ENCODE data around the gene RPS3A. TPM values are rescaled to one million over a fixed set of nuclear protein-coding genes. Genes with fewer than 3 reads are reported as not detected.

The RPS3A gene
- total RNA-seq, 1 experiment from 2014 or later: 2,679 TPM

DNA sequence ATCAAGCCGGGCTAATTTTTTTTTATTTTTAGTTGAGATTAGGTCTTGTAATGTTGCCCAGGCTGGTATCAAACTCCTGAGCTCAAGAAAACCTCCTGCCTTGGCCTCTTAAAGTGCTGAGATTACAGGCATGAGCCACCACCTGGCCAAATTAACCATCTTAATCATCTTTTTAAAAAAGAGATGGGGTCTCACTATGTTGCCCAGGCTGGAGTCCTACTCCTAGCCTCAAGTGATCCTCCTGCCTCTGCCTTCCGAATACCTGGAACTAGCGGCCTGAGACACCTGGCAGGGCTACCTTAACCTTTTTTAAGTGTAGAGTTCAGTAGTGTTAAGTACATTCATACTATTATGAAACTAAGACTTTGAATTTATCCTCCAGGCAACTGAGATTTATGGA, 1.7 kb upstream of the RPS3A start:
- H4K5ac ChIP-seq (ENCODE audit: insufficient read length, low read depth, low read length): no peak overlapping the region
- H3K56ac ChIP-seq (ENCODE audit: insufficient read length, low read depth, low read length): no peak overlapping the region
- Mint-ChIP-seq H3K27me3 (ENCODE audit: low read depth) (no peaks in the 10 kb centered on the region), H3K27ac (no peak overlapping the region), H3K36me3 (ENCODE audit: insufficient read depth in 1 of 3, low read depth in 3 of 3) (peaks cover 32 to 34% (median 34%) of the 10 kb centered on the region in 3 experiments), H3K4me1 (peaks cover 15 to 26% of the 10 kb centered on the region in 2 experiments), H3K9me3 (peaks cover 0 to 4% of the 10 kb centered on the region in 2 experiments; a peak in 1 of 5 replicates), H3K4me3 (peak overlapping the region in 1 of 2 experiments; percentile 44; a peak in 1 of 5 replicates)
- H3K23ac ChIP-seq (ENCODE audit: insufficient read length, low read depth, low read length): no peak overlapping the region
- no peak overlapping the region for H2BK120ac ChIP-seq (ENCODE audit: low read depth, low read length, poor library complexity, severe bottlenecking)
- H4K20me1 ChIP-seq (ENCODE audit: control insufficient read depth, insufficient read depth, insufficient read length): no peaks in the 10 kb centered on the region
- no peak overlapping the region for H2BK12ac ChIP-seq (ENCODE audit: insufficient read length, low read depth, low read length)
- no peak overlapping the region for H2BK20ac ChIP-seq (ENCODE audit: low read depth, low read length, poor library complexity, severe bottlenecking)
- H3K23me2 ChIP-seq (ENCODE audit: insufficient read length, low read depth, low read length, poor library complexity, severe bottlenecking): no peaks in the 10 kb centered on the region
- no peak overlapping the region for H4K91ac ChIP-seq (ENCODE audit: insufficient read length, low read depth, low read length)
- no peak overlapping the region for H3K4ac ChIP-seq (ENCODE audit: low read depth, low read length)
- TF ChIP-seq, protein P1, sequence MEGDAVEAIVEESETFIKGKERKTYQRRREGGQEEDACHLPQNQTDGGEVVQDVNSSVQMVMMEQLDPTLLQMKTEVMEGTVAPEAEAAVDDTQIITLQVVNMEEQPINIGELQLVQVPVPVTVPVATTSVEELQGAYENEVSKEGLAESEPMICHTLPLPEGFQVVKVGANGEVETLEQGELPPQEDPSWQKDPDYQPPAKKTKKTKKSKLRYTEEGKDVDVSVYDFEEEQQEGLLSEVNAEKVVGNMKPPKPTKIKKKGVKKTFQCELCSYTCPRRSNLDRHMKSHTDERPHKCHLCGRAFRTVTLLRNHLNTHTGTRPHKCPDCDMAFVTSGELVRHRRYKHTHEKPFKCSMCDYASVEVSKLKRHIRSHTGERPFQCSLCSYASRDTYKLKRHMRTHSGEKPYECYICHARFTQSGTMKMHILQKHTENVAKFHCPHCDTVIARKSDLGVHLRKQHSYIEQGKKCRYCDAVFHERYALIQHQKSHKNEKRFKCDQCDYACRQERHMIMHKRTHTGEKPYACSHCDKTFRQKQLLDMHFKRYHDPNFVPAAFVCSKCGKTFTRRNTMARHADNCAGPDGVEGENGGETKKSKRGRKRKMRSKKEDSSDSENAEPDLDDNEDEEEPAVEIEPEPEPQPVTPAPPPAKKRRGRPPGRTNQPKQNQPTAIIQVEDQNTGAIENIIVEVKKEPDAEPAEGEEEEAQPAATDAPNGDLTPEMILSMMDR (conservative IDR thresholded peaks at IDR 0.05): no peak
- H3K27ac ChIP-seq (ENCODE audit: insufficient read length, low read depth, low read length): no peak overlapping the region
- no peak overlapping the region for H2AK5ac ChIP-seq (ENCODE audit: insufficient read length, low read length)
- H2AFZ ChIP-seq (ENCODE audit: low read length): no peak overlapping the region
- no peak overlapping the region for H3K14ac ChIP-seq (ENCODE audit: insufficient read depth, low read length)
- no peak overlapping the region for H2BK5ac ChIP-seq (ENCODE audit: insufficient read length, low read length)
- H4K8ac ChIP-seq (replicated peaks; ENCODE audit: insufficient read length, low read depth, low read length): no peak overlapping the region
- DNase-seq: no peak
- peaks cover 17% of the 10 kb centered on the region; the same call in 1 of the 2 replicates for H3K79me2 ChIP-seq (ENCODE audit: insufficient read depth, low read length)
- no peak overlapping the region for H3T11ph ChIP-seq (ENCODE audit: low read length)
- no peak overlapping the region for H2BK15ac ChIP-seq (ENCODE audit: low read depth, low read length)
- H3K9me3 ChIP-seq (ENCODE audit: control insufficient read depth, low read depth, low read length): no peaks in the 10 kb centered on the region
- no peaks in the 10 kb centered on the region for H3K79me1 ChIP-seq (ENCODE audit: insufficient read depth, low read depth, low read length, poor library complexity, severe bottlenecking)
- H3K18ac ChIP-seq (ENCODE audit: insufficient read length, low read depth, low read length): no peak overlapping the region
- no peaks in the 10 kb centered on the region for H3K27me3 ChIP-seq (ENCODE audit: insufficient read depth, low read length)
- no peaks in the 10 kb centered on the region for H3K4me1 ChIP-seq (ENCODE audit: insufficient read depth, low read length)
- no peak overlapping the region for H3K9ac ChIP-seq (ENCODE audit: extremely low read depth, insufficient read length, low read length)
- no CpG with 5 or more reads among the region's 3 CpGs for WGBS (ENCODE audit: extremely low coverage, insufficient read length, low lambda C conversion rate)
- no peak overlapping the region for H3K4me2 ChIP-seq (ENCODE audit: insufficient read depth, insufficient read length, low read length)

Measured in H9 (cell line).